Tibial artery (tissue), 4 donors: ENCODE data around the gene HOXA7.
A peak's percentile ranks its signal among the peaks of the same experiment; 100 is the strongest.

Experiments used
- DNase-seq, 2 donors: peaks; one replicate each; pipeline ENCODE4 v3.0.0-alpha.2; 2019
- H3K27ac ChIP-seq, 2 donors: fragments of 200-600 bp; sonication (generic) in 1 of 2; 1 replicate in 1 of 2; 2 replicates in 1 of 2; pipeline ENCODE4 v1.5.1; 2018 to 2019; ENCODE audit warnings: mild to moderate bottlenecking in 1 of 2
- H3K27me3 ChIP-seq, 2 donors: fragments of 200-600 bp; sonication (generic) in 1 of 2; one replicate each; pipeline versions ENCODE4 v1.5.1 to v1.6.0; 2016 to 2019
- H3K36me3 ChIP-seq, 3 donors: fragments of 200-600 bp; sonication (generic) in 2 of 3; one replicate each; pipeline ENCODE4 v1.5.1; 2016 to 2019; ENCODE audit warnings: mild to moderate bottlenecking in 2 of 3
- H3K4me1 ChIP-seq, 4 donors: fragments of 200-600 bp; sonication (generic) in 2 of 4; 1 replicate in 3 of 4; 2 replicates in 1 of 4; pipeline ENCODE4 v1.5.1; 2016 to 2019
- H3K4me3 ChIP-seq, 2 donors: fragments of 200-600 bp; sonication (generic) in 1 of 2; 1 replicate in 1 of 2; 2 replicates in 1 of 2; pipeline ENCODE4 v1.5.1; 2018 to 2019; ENCODE audit warnings: mild to moderate bottlenecking in 2 of 2
- H3K9me3 ChIP-seq, 3 donors: fragments of 200-600 bp; sonication (generic) in 1 of 3; one replicate each; pipeline ENCODE4 v1.5.1; 2016 to 2019
- CTCF ChIP-seq, 2 experiments: fragments of 200-600 bp in 1 of 2; fragments of 450-650 bp in 1 of 2; IDR thresholded peaks; one replicate each; pipeline ENCODE4 v1.5.1; 2017 to 2019; ENCODE audit warnings: antibody characterized with exemption in 2 of 2, mild to moderate bottlenecking in 1 of 2, moderate library complexity in 1 of 2
- intact Hi-C: fragments of 100-400 bp; cut with DNase I; formaldehyde crosslinking; loops from one replicate; pipeline ENCODE4 v1.15.0; 2023; ENCODE audit warnings: low total_unique reads

HOXA7 gene

DNA sequence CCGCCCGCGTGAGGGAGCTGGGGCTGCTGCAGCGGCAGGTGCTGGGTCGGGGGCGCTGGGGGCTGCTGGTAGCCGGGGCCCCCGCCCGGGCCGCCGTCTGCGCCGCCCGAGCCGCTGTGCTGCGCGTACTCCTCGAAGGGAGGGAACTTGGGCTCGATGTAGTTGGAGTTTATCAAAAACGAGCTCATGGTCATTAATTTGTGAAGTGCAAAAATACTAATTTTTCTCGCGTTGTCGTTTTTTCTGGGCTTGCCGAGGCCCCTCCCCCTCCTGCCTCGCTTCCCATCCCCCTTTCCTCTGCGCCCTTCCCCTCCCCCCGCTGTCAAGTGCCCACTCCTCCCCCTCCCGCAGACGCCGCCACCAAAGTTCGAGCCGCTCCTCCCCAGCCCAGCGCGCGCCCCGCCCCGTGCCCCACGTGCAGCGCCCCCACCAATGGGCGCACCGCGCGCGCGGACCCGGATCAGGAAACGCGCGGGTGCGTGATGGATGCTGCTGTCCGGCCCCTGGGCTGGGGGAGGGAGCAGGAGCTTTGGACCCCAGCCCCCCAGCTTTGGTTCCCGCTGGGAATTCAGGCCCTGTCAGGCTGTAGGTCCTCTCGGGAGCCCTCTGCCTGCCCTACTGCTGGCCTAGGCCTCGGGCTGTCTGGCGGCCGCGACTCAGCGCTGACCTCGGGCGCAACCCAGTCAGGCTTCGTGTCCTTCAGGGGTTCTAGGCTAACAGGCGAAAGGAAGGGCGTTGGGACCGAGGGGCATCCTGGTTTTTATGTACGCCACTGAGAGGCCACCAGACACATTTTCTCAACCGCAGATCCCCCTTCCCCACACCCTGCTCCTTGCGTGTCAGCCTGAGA, 25.7 kb downstream of the HOXA7 start, which contains the start of gene HOXA4:
Gene HOXA4 (minus strand): TSS at position 218 of the 850 bp plus-strand sequence. CDS start 24 bp downstream, at position 194.
- Histone ChIP-seq H3K4me1 (peaks cover 0 to 30% (median 17%) of the 10 kb centered on the region in 4 donors), H3K27me3 (no peaks in the 10 kb centered on the region), H3K9me3 (no peaks in the 10 kb centered on the region), H3K27ac (peak within 1 kb of the TSS; percentile 80 to 82), H3K4me3 (peak within 1 kb of the TSS; percentile 67 to 75), H3K36me3 (no peaks in the 10 kb centered on the region)
- DNase-seq: peak; percentile 92 to 97
- intact Hi-C loops: no loop called here
- no peak for TF ChIP-seq CTCF (IDR thresholded peaks at IDR 0.05)

DNA sequence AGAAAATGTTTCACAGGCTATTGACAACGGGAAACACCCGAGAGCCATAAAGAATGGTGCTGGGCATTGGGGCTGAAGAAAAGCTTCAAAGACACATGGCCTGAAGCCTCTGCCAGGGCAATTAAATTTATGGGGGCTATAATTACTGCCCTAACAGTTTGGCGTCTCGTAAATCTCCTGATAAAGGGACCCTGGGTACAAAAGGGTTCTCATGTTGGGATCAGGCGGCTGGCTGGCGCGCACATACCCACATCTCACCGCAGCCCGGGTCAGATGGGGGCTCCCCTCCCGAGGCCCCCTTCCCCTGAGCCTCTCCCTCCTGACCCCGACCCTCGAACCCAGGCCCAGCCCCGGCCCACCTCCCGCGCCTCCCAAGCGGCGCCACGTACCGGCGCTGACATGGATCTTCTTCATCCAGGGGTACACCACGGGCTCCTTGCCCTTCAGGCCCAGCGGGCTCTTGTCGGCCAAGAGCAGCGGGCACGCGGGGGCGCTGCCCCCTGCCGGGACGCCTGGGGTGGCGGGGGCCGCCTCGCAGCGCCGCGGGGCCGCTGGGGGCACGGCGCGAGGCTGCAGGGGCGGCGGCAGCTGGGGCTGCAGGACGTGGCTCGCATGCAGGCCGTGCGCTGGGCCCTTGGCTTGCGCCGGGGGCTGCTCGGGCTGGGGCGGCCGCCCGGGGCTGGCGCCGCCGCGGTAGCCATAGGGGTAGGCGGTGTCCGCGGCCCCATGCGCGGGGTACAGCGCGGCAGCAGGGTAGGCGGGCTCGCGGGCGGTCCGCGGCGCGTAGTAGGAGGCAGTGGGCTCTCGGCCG, 26.5 kb downstream of the HOXA7 start:
- H3K36me3 ChIP-seq: no peaks in the 10 kb centered on the region
- peak in 1 of 2 experiments; percentile 26 for TF ChIP-seq CTCF (IDR thresholded peaks at IDR 0.05)
- peaks cover 0 to 30% (median 16%) of the 10 kb centered on the region in 4 donors for H3K4me1 ChIP-seq
- no peaks in the 10 kb centered on the region for H3K27me3 ChIP-seq
- peak overlapping the region; percentile 67 to 75 for H3K4me3 ChIP-seq
- no peaks in the 10 kb centered on the region for H3K9me3 ChIP-seq
- DNase-seq: no peak
- peak overlapping the region; percentile 80 to 82 for H3K27ac ChIP-seq
- intact Hi-C loops: no loop called here

GRCh38 chr7:27128776-27129728, 27.4 kb downstream of the HOXA7 start:
- H3K9me3 ChIP-seq: no peaks in the 10 kb centered on the region
- peak overlapping the region; percentile 67 to 75 for H3K4me3 ChIP-seq
- DNase-seq: no peak
- peaks cover 0 to 27% (median 12%) of the 10 kb centered on the region in 4 donors for H3K4me1 ChIP-seq
- intact Hi-C loops: no loop called here
- no peak for TF ChIP-seq CTCF (IDR thresholded peaks at IDR 0.05)
- H3K36me3 ChIP-seq: no peaks in the 10 kb centered on the region
- no peaks in the 10 kb centered on the region for H3K27me3 ChIP-seq
- H3K27ac ChIP-seq: peak overlapping the region; percentile 80 to 82

GRCh38 chr7:27128034-27128433, 28.4 kb downstream of the HOXA7 start:
- no peak for DNase-seq
- Histone ChIP-seq H3K4me3 (no peak overlapping the region), H3K27ac (no peak overlapping the region), H3K9me3 (no peaks in the 10 kb centered on the region), H3K4me1 (peaks cover 0 to 23% (median 12%) of the 10 kb centered on the region in 4 donors), H3K27me3 (no peaks in the 10 kb centered on the region), H3K36me3 (no peaks in the 10 kb centered on the region)
- no peak for TF ChIP-seq CTCF (IDR thresholded peaks at IDR 0.05)
- intact Hi-C loops: no loop called here
